D721Med (cell line): ENCODE results near the gene AASDH.

Experiments
- DNase-seq: peaks from one replicate; pipeline ENCODE4 v3.0.0; 2011; ENCODE audit warnings: low spot score; ENCODE audit not compliant: insufficient read length
- FAIRE-seq: peaks from 2 replicates; lab custom pipeline; 2011; peaks lifted over from hg19 to GRCh38; lab: Jason Lieb, UNC
- CTCF ChIP-seq: IDR thresholded peaks from 2 replicates; pipeline ENCODE4 v1.5.1; 2012; ENCODE audit warnings: mild to moderate bottlenecking, control low read depth; ENCODE audit not compliant: insufficient read depth; ENCODE audit errors: missing control alignments

Gene AASDH

GRCh38 chr4:56326363-56326762 is 60.9 kb downstream of the AASDH start:
- TF ChIP-seq CTCF: no peak
- FAIRE-seq (no peak), DNase-seq (no peak)

- no peak for TF ChIP-seq CTCF
- FAIRE-seq: no peak
- no peak for DNase-seq
These were observed 63.2 kb downstream of the AASDH start for GRCh38 chr4:56324011-56324610.

GRCh38 chr4:56323327-56323726 is 64.0 kb downstream of the AASDH start:
- DNase-seq: no peak
- TF ChIP-seq CTCF: no peak
- FAIRE-seq: no peak

- DNase-seq (no peak), FAIRE-seq (no peak)
- TF ChIP-seq CTCF: no peak
These were observed 66.0 kb downstream of the AASDH start for GRCh38 chr4:56321251-56321650.

GRCh38 chr4:56320293-56320692 is 67.0 kb downstream of the AASDH start:
- no peak for TF ChIP-seq CTCF
- FAIRE-seq (no peak), DNase-seq (no peak)

- TF ChIP-seq CTCF: no peak
- DNase-seq: no peak
- no peak for FAIRE-seq
These were observed 68.7 kb downstream of the AASDH start for GRCh38 chr4:56318555-56318954.

- no peak for TF ChIP-seq CTCF
- FAIRE-seq: no peak
- no peak for DNase-seq
These were observed 69.5 kb downstream of the AASDH start for GRCh38 chr4:56317749-56318148.
